ENCODE measurements around the gene CARMIL1. TPM values are rescaled to one million over a fixed set of nuclear protein-coding genes. Genes with fewer than 3 reads are reported as not detected.

The CARMIL1 gene
- total RNA-seq, 2 experiments from 2014 or later, result 5.0 to 5.4 TPM

GRCh38 chr6:25659633-25660368 lies 380.6 kb downstream of the CARMIL1 start:
- Mint-ChIP-seq H3K9me3 (no peaks in the 10 kb centered on the region), H3K27ac (no peak overlapping the region), H3K27me3 (peaks cover 31% of the 10 kb centered on the region), H3K4me1 (no peaks in the 10 kb centered on the region), H3K4me3 (no peak overlapping the region), H3K36me3 (ENCODE audit: low read depth) (no peaks in the 10 kb centered on the region)
- POLR2A ChIA-PET, result no interaction called here
- no peak for DNase-seq
- CTCF ChIA-PET, result no interaction called here

GRCh38 chr6:25660512-25660911 lies 381.3 kb downstream of the CARMIL1 start:
- DNase-seq, result no peak
- H3K4me1 Mint-ChIP-seq, result no peaks in the 10 kb centered on the region
- CTCF ChIA-PET, result no interaction called here

GRCh38 chr6:25661129-25661779 lies 382.1 kb downstream of the CARMIL1 start:
- Mint-ChIP-seq H3K36me3 (ENCODE audit: low read depth) (no peaks in the 10 kb centered on the region), H3K4me3 (no peak overlapping the region), H3K9me3 (no peaks in the 10 kb centered on the region), H3K27me3 (peaks cover 32% of the 10 kb centered on the region), H3K4me1 (no peaks in the 10 kb centered on the region), H3K27ac (no peak overlapping the region)
- DNase-seq, result no peak
- ChIA-PET CTCF (no interaction called here), POLR2A (no interaction called here)

More at GRCh38 chr6:25660512-25660911, 381.3 kb downstream of the CARMIL1 start:
- Mint-ChIP-seq H3K9me3 (no peaks in the 10 kb centered on the region), H3K27ac (no peak overlapping the region), H3K4me3 (no peak overlapping the region), H3K36me3 (ENCODE audit: low read depth) (no peaks in the 10 kb centered on the region), H3K27me3 (peaks cover 32% of the 10 kb centered on the region)
- POLR2A ChIA-PET, result no interaction called here

- H3K27me3 Mint-ChIP-seq, result peaks cover 32% of the 10 kb centered on the region
- H3K4me1 Mint-ChIP-seq, result no peaks in the 10 kb centered on the region
- no peak overlapping the region for H3K4me3 Mint-ChIP-seq
- ChIA-PET CTCF (no interaction called here), POLR2A (no interaction called here)
- no peak for DNase-seq
- no peak overlapping the region for H3K27ac Mint-ChIP-seq
- no peaks in the 10 kb centered on the region for H3K9me3 Mint-ChIP-seq
- H3K36me3 Mint-ChIP-seq (ENCODE audit: low read depth), result no peaks in the 10 kb centered on the region
Measured at GRCh38 chr6:25665455-25665854, 386.3 kb downstream of the CARMIL1 start.

GRCh38 chr6:25669413-25669812 lies 390.2 kb downstream of the CARMIL1 start:
- no peak overlapping the region for H3K4me3 Mint-ChIP-seq
- peaks cover 23% of the 10 kb centered on the region for H3K27me3 Mint-ChIP-seq
- H3K4me1 Mint-ChIP-seq, result no peaks in the 10 kb centered on the region
- no peaks in the 10 kb centered on the region for H3K9me3 Mint-ChIP-seq
- CTCF ChIA-PET, result interaction anchor here (0.9 kb wide), 1 partner anchor 77 kb away, joined by 3 read pairs; no protein-coding TSS in a partner anchor
- POLR2A ChIA-PET, result interaction anchor here (0.7 kb wide), 1 partner anchor 94 kb away, joined by 4 read pairs; no protein-coding TSS in a partner anchor
- no peak overlapping the region for H3K27ac Mint-ChIP-seq
- no peak for DNase-seq
- no peaks in the 10 kb centered on the region for H3K36me3 Mint-ChIP-seq (ENCODE audit: low read depth)

All from activated CD4-positive, alpha-beta T cell treated with anti-CD3 and anti-CD28 coated beads, Interleukin-2, amount 10 ng/mL, durations not matched to agents 7 days and 5 days (primary cell).